ENCODE measurements around the gene AGRP. TPM values are rescaled to one million over a fixed set of nuclear protein-coding genes. Genes with fewer than 3 reads are reported as not detected.
A peak's percentile ranks its signal among the peaks of the same experiment; 100 is the strongest.

AGRP gene
- total and polyA plus RNA-seq, 4 donors: 0.18 to 0.50 TPM; not detected in 2

GRCh38 chr16:67447508-67448076 lies 35.8 kb downstream of the AGRP start:
- Histone ChIP-seq H3K36me3 (ENCODE audit: control insufficient read depth in 4 of 4, insufficient read depth in 3 of 4, low read depth in 1 of 4, low read length in 3 of 4) (peaks cover 0 to 3% (median 1%) of the 10 kb centered on the region in 4 donors), H3K4me1 (ENCODE audit: control insufficient read depth in 4 of 4, insufficient read depth in 4 of 4, low read length in 3 of 4) (peaks cover 48 to 97% (median 83%) of the 10 kb centered on the region in 4 donors), H3K27ac (ENCODE audit: low read depth in 1 of 2, low read length in 2 of 2) (peak overlapping the region; percentile 25 to 75), H3K9ac (ENCODE audit: low read depth in 1 of 2, low read length in 2 of 2) (no peak overlapping the region), H3K9me3 (ENCODE audit: control insufficient read depth in 4 of 4, low read length in 3 of 4) (no peaks in the 10 kb centered on the region), H3K27me3 (ENCODE audit: control insufficient read depth in 4 of 4, insufficient read depth in 4 of 4, low read length in 3 of 4) (no peaks in the 10 kb centered on the region), H3K4me3 (ENCODE audit: low read depth in 1 of 3, low read length in 3 of 3) (no peak overlapping the region)
- DNase-seq (ENCODE audit: low spot score): peak; percentile 70
- TF ChIP-seq FOXA1 (IDR thresholded peaks at IDR 0.05) (no peak), HNF4A (conservative IDR thresholded peaks at IDR 0.05) (no peak), MAX (IDR thresholded peaks at IDR 0.05) (no peak), RAD21 (IDR thresholded peaks at IDR 0.05) (peak; percentile 51 to 69), RXRA (IDR thresholded peaks at IDR 0.05) (peak in 1 of 2 donors; percentile 6), SP1 (IDR thresholded peaks at IDR 0.05) (no peak), CTCF (IDR thresholded peaks at IDR 0.05; ENCODE audit: low read depth, low read length, missing input control) (peak; percentile 49), HNF4G (IDR thresholded peaks at IDR 0.05) (no peak), YY1 (IDR thresholded peaks at IDR 0.05) (peak; percentile 26), REST (IDR thresholded peaks at IDR 0.05) (no peak), NR2F2 (IDR thresholded peaks at IDR 0.05) (peak; percentile 31), GABPA (IDR thresholded peaks at IDR 0.05 in 1 of 2, conservative IDR thresholded peaks at IDR 0.05 in 1 of 2) (no peak), JUND (IDR thresholded peaks at IDR 0.05) (no peak), TAF1 (conservative IDR thresholded peaks at IDR 0.05) (no peak), ZBTB33 (IDR thresholded peaks at IDR 0.05) (no peak), ATF3 (IDR thresholded peaks at IDR 0.05) (no peak)
- WGBS: 75% methylated on average over 6 of the region's 6 CpGs
